IMR-90 (cell line): ENCODE measurements around the gene LRPAP1. TPM values are rescaled to one million over a fixed set of nuclear protein-coding genes. Genes with fewer than 3 reads are reported as not detected.

Experiments used
- ATAC-seq: fragments of 200-7000 bp; cut with Tn5 transposase; 2 replicates; pipeline ENCODE4 v1.9.1; 2020; ENCODE audit warnings: low read depth, mild to moderate bottlenecking, moderate library complexity
- BruUV-seq: library from RNA; stranded (reverse); fragments of 400-500 nt; replicated peaks from 2 replicates; lab custom pipeline; 2021; lab: Mats Ljungman, UMichigan
- CTCF ChIA-PET: fragments of 300-600 bp; formaldehyde crosslinking; extraction: SDS; loops from one replicate; lab custom pipeline; 2021; ENCODE audit warnings: antibody characterized with exemption; lab: Yijun Ruan, JAX
- POLR2A ChIA-PET: fragments of 300-600 bp; sonication (Branson Sonifier 250); formaldehyde crosslinking; loops from one replicate; lab custom pipeline; 2022; ENCODE audit warnings: antibody characterized with exemption; ENCODE audit not compliant: unreplicated experiment; lab: Charles Lee
- DNase-seq: peaks from one replicate; pipeline ENCODE4 v3.0.0; 2013
- H2AFZ ChIP-seq: replicated peaks from 2 replicates; pipeline ENCODE3; 2013; ENCODE audit warnings: low read length, mild to moderate bottlenecking; ENCODE audit not compliant: poor library complexity
- H2AK5ac ChIP-seq: 2 replicates; pipeline ENCODE4 v1.6.1; 2013; ENCODE audit warnings: low read depth, low read length, inconsistent platforms
- H2AK9ac ChIP-seq: replicated peaks from 2 replicates; pipeline ENCODE3; 2013; ENCODE audit warnings: mild to moderate bottlenecking, low read depth, low read length, moderate library complexity; ENCODE audit not compliant: poor library complexity
- H2BK120ac ChIP-seq: 2 replicates; pipeline ENCODE4 v1.6.1; 2013; ENCODE audit warnings: low read depth, low read length, inconsistent platforms
- H2BK15ac ChIP-seq: 3 replicates; pipeline ENCODE4 v1.6.1; 2013; ENCODE audit warnings: low read depth, low read length, inconsistent platforms
- H2BK20ac ChIP-seq: 2 replicates; pipeline ENCODE4 v1.6.1; 2013; ENCODE audit warnings: low read depth, mild to moderate bottlenecking, inconsistent platforms, low read length, moderate library complexity
- H2BK5ac ChIP-seq: 2 replicates; pipeline ENCODE4 v1.6.1; 2013; ENCODE audit warnings: mild to moderate bottlenecking, low read depth, low read length, inconsistent platforms; ENCODE audit not compliant: poor library complexity, severe bottlenecking
- H3K14ac ChIP-seq: replicated peaks from 2 replicates; pipeline ENCODE4 v1.6.1; 2013; ENCODE audit warnings: low read depth, low read length, inconsistent platforms
- H3K18ac ChIP-seq: 2 replicates; pipeline ENCODE4 v1.6.1; 2013; ENCODE audit warnings: low read depth, low read length, control low read depth
- H3K23ac ChIP-seq: 2 replicates; pipeline ENCODE4 v1.6.1; 2013; ENCODE audit warnings: low read depth, low read length, inconsistent platforms
- H3K27ac ChIP-seq: 2 replicates; pipeline ENCODE4 v1.5.1; 2013; ENCODE audit warnings: mild to moderate bottlenecking, control low read depth, low read length; ENCODE audit not compliant: insufficient read depth
- H3K27me3 ChIP-seq: 2 replicates; pipeline ENCODE4 v1.6.1; 2013; ENCODE audit warnings: low read length; ENCODE audit not compliant: control insufficient read depth, insufficient read depth
- H3K36me3 ChIP-seq: 2 replicates; pipeline ENCODE4 v1.6.1; 2013; ENCODE audit warnings: low read length, mixed read lengths; ENCODE audit not compliant: control insufficient read depth, insufficient read depth
- H3K4ac ChIP-seq: 2 replicates; pipeline ENCODE4 v1.6.1; 2013; ENCODE audit warnings: low read depth, low read length, inconsistent platforms
- H3K4me1 ChIP-seq: 2 replicates; pipeline ENCODE4 v1.6.1; 2013; ENCODE audit warnings: low read length, mixed read lengths; ENCODE audit not compliant: control insufficient read depth, insufficient read depth
- H3K4me2 ChIP-seq: 2 replicates; pipeline ENCODE4 v1.6.1; 2013; ENCODE audit warnings: low read depth, mild to moderate bottlenecking, control low read depth, low read length, moderate library complexity
- H3K4me3 ChIP-seq: 2 replicates; pipeline ENCODE4 v1.5.1; 2013; ENCODE audit warnings: low read depth, mild to moderate bottlenecking, control low read depth, low read length, moderate library complexity; ENCODE audit not compliant: insufficient read depth
- H3K56ac ChIP-seq: 2 replicates; pipeline ENCODE4 v1.6.1; 2013; ENCODE audit warnings: low read length, inconsistent platforms; ENCODE audit not compliant: insufficient read depth; ENCODE audit errors: extremely low read depth
- H3K79me1 ChIP-seq, 2 experiments: 2 replicates each; pipeline ENCODE4 v1.6.1; 2013; ENCODE audit warnings: low read length in 2 of 2, inconsistent platforms in 1 of 2, low read depth in 1 of 2
- H3K9ac ChIP-seq: 2 replicates; pipeline ENCODE4 v1.6.1; 2013; ENCODE audit warnings: low read depth, low read length, control low read depth
- H3K9me1 ChIP-seq: 2 replicates; pipeline ENCODE4 v1.6.1; 2013; ENCODE audit warnings: low read length, inconsistent platforms; ENCODE audit not compliant: insufficient read depth
- H3K9me3 ChIP-seq: 2 replicates; pipeline ENCODE4 v1.6.1; 2013; ENCODE audit warnings: low read length; ENCODE audit not compliant: control insufficient read depth, insufficient read depth
- H4K20me1 ChIP-seq: 2 replicates; pipeline ENCODE4 v1.6.1; 2013; ENCODE audit warnings: low read length, inconsistent platforms; ENCODE audit not compliant: insufficient read depth
- H4K5ac ChIP-seq: 2 replicates; pipeline ENCODE4 v1.6.1; 2013; ENCODE audit warnings: mild to moderate bottlenecking, low read depth, low read length, control low read depth
- H4K8ac ChIP-seq, 2 experiments: 2 replicates each; pipeline ENCODE4 v1.6.1; 2013; ENCODE audit warnings: low read depth in 2 of 2, low read length in 2 of 2, control low read depth in 1 of 2, inconsistent platforms in 1 of 2
- H4K91ac ChIP-seq: 2 replicates; pipeline ENCODE4 v1.6.1; 2013; ENCODE audit warnings: low read depth, low read length, inconsistent platforms; ENCODE audit not compliant: insufficient read depth
- BHLHE40 ChIP-seq: fragments of 150-350 bp; IDR thresholded peaks from 2 replicates; pipeline ENCODE4 v1.6.1; 2016; ENCODE audit warnings: mild to moderate bottlenecking, low read depth, low read length
- CEBPB ChIP-seq: IDR thresholded peaks from 2 replicates; pipeline ENCODE4 v1.6.1; 2012; ENCODE audit warnings: low read depth, low read length, improper control_type of control experiment
- CHD1 ChIP-seq: IDR thresholded peaks from 2 replicates; pipeline ENCODE4 v1.6.1; 2012; ENCODE audit warnings: low read depth, low read length, improper control_type of control experiment
- CTCF ChIP-seq: conservative IDR thresholded peaks from 2 replicates; pipeline ENCODE4 v1.5.1; 2012; ENCODE audit warnings: mild to moderate bottlenecking, low read depth, low read length, improper control_type of control experiment
- ELK1 ChIP-seq: fragments of 150-350 bp; IDR thresholded peaks from 2 replicates; pipeline ENCODE4 v1.6.1; 2016; ENCODE audit warnings: low read depth, mild to moderate bottlenecking, low read length, moderate library complexity, borderline replicate concordance
- FOS ChIP-seq: fragments of 150-350 bp; IDR thresholded peaks from 2 replicates; pipeline ENCODE4 v1.6.1; 2016; ENCODE audit warnings: low read depth, low read length
- MAFK ChIP-seq: IDR thresholded peaks from 2 replicates; pipeline ENCODE4 v1.6.1; 2012; ENCODE audit warnings: low read depth, low read length, improper control_type of control experiment
- MXI1 ChIP-seq: IDR thresholded peaks from 2 replicates; pipeline ENCODE4 v1.6.1; 2012; ENCODE audit warnings: low read depth, mild to moderate bottlenecking, low read length, moderate library complexity, borderline replicate concordance
- NFE2L2 ChIP-seq: fragments of 150-350 bp; IDR thresholded peaks from 2 replicates; pipeline ENCODE4 v1.6.1; 2016; ENCODE audit warnings: low read depth, mild to moderate bottlenecking, low read length
- RAD21 ChIP-seq: IDR thresholded peaks from 2 replicates; pipeline ENCODE4 v1.6.1; 2012; ENCODE audit warnings: low read length, improper control_type of control experiment
- RCOR1 ChIP-seq: IDR thresholded peaks from 2 replicates; pipeline ENCODE4 v1.6.1; 2012; ENCODE audit warnings: mild to moderate bottlenecking, low read length, improper control_type of control experiment; ENCODE audit not compliant: insufficient replicate concordance
- RFX5 ChIP-seq: IDR thresholded peaks from 2 replicates; pipeline ENCODE4 v1.8.0; 2012; ENCODE audit warnings: low read depth, mild to moderate bottlenecking, low read length, moderate library complexity
- SMC3 ChIP-seq: fragments of 150-350 bp; IDR thresholded peaks from 2 replicates; pipeline ENCODE4 v1.6.1; 2016; ENCODE audit warnings: low read depth, mild to moderate bottlenecking, antibody characterized with exemption, low read length, moderate library complexity
- WGBS, 2 experiments: methylation state at CpG; one replicate each; pipeline versions ENCODE4 v1.1.5 to v1.1.7; 2013; ENCODE audit warnings: missing lambda C conversion rate in 2 of 2; ENCODE audit not compliant: insufficient read length in 1 of 2; ENCODE audit errors: extremely low coverage in 2 of 2; 5-methylcytosine and 5-hydroxymethylcytosine counted together
- dilution Hi-C: fragments of 300-500 bp; cut with HindIII; formaldehyde crosslinking; loops from one replicate; pipeline ENCODE4 v1.14.3; 2018; ENCODE audit warnings: low sequenced_read_pairs; ENCODE audit not compliant: unreplicated experiment
- in situ Hi-C: fragments of 300-500 bp; cut with MboI; formaldehyde crosslinking; loops from 3 replicates; pipeline ENCODE4 v1.14.3; 2019; ENCODE audit warnings: low sequenced_read_pairs, inconsistent platforms, mixed read lengths
- intact Hi-C: fragments of 100-400 bp; cut with micrococcal nuclease; formaldehyde crosslinking; loops from 2 replicates; pipeline ENCODE4 v1.10.0; 2022
- polyA plus RNA-seq, 3 experiments: library from polyadenylated mRNA; depleted of rRNA; stranded (reverse); fragments of >200 nt; gene quantifications; 2 replicates each; pipeline ENCODE4 v1.2.3, GENCODE V29; 2012; ENCODE audit warnings: low replicate concordance in 1 of 3
- total RNA-seq: library from RNA; depleted of rRNA; stranded (reverse); fragments of >200 nt; gene quantifications from 2 replicates; pipeline ENCODE4 v1.2.3, GENCODE V29; 2012

The LRPAP1 gene
- total and polyA plus RNA-seq, 2 of the 4 experiments (the other 2 are of a cell fraction): 135 to 175 TPM

GRCh38 chr4:3484057-3484973 is 47.9 kb downstream of the LRPAP1 start:
- H3K9ac ChIP-seq: no peak overlapping the region
- no peak overlapping the region for H2BK5ac ChIP-seq
- no peak overlapping the region for H3K56ac ChIP-seq
- in situ Hi-C loops (no loop called here), intact Hi-C loops (loop anchor here (5.0 kb wide), 2 partner anchors 292 to 377 kb away; no protein-coding TSS in a partner anchor), dilution Hi-C loops (no loop called here)
- H2AK9ac ChIP-seq: no peak overlapping the region
- no peak overlapping the region for H4K8ac ChIP-seq
- H3K18ac ChIP-seq: no peak overlapping the region
- H3K27ac ChIP-seq: no peak overlapping the region
- no peaks in the 10 kb centered on the region for H3K9me1 ChIP-seq
- BruUV-seq: no TSS peak
- H3K4ac ChIP-seq: no peak overlapping the region
- no peaks in the 10 kb centered on the region for H3K4me1 ChIP-seq
- no peaks in the 10 kb centered on the region for H3K9me3 ChIP-seq
- no peak overlapping the region for H2AFZ ChIP-seq
- no peaks in the 10 kb centered on the region for H3K79me1 ChIP-seq
- H3K27me3 ChIP-seq: peaks cover 57% of the 10 kb centered on the region
- no peak overlapping the region for H2BK120ac ChIP-seq
- H3K36me3 ChIP-seq: no peaks in the 10 kb centered on the region
- CTCF ChIA-PET: no interaction called here
- H4K20me1 ChIP-seq: no peaks in the 10 kb centered on the region
- no peak for DNase-seq
- H2AK5ac ChIP-seq: no peak overlapping the region
- H3K23ac ChIP-seq: no peak overlapping the region
- 92% methylated on average over 11 of the region's 45 CpGs; no CpG with 5 or more reads in 1 of the 2 experiments for WGBS, 2 experiments
- no peak overlapping the region for H3K4me3 ChIP-seq
- POLR2A ChIA-PET: no interaction called here
- H2BK20ac ChIP-seq: no peak overlapping the region
- no peak overlapping the region for H4K5ac ChIP-seq
- no peak for ATAC-seq
- no peak overlapping the region for H4K91ac ChIP-seq
- no peak for TF ChIP-seq CTCF
- TF ChIP-seq SMC3: no peak
- no peak for TF ChIP-seq RCOR1
- TF ChIP-seq ELK1: no peak
- TF ChIP-seq NFE2L2: no peak
- TF ChIP-seq RFX5: no peak
- no peak for TF ChIP-seq FOS
- TF ChIP-seq MXI1: no peak
- no peak for TF ChIP-seq CEBPB
- TF ChIP-seq RAD21: no peak
- no peak for TF ChIP-seq MAFK
- TF ChIP-seq CHD1: no peak
- no peak for TF ChIP-seq BHLHE40
- H3K4me2 ChIP-seq: no peak overlapping the region
- H2BK15ac ChIP-seq: no peak overlapping the region
- no peak overlapping the region for H3K14ac ChIP-seq
